K562 (cell line): ENCODE results near the gene MPIG6B. TPM values are rescaled to one million over a fixed set of nuclear protein-coding genes. Genes with fewer than 3 reads are reported as not detected.

Source experiments
- ATAC-seq: fragments of 200-7000 bp; cut with Tn5 transposase; 3 replicates; pipeline ENCODE4 v1.9.1; 2020; ENCODE audit warnings: moderate library complexity
- BruUV-seq: library from RNA; stranded (reverse); fragments of 400-500 nt; replicated peaks from 2 replicates; lab custom pipeline; 2021; lab: Mats Ljungman, UMichigan
- CTCF ChIA-PET: fragments of 300-600 bp; formaldehyde crosslinking; extraction: SDS; loops from one replicate; lab custom pipeline; 2021; ENCODE audit warnings: low intra/inter-chr PET ratio; lab: Yijun Ruan, JAX
- POLR2A ChIA-PET: fragments of 300-600, 350-650 bp; sonication (Branson Sonifier 250); formaldehyde crosslinking; extraction: SDS; loops from one replicate; lab custom pipeline; 2021; ENCODE audit warnings: antibody characterized with exemption, inconsistent platforms; lab: Yijun Ruan, JAX
- DNase-seq, 4 experiments: peaks; one replicate each; pipeline versions ENCODE4 v3.0.0 to v3.0.0-alpha.2; 2011 to 2018; ENCODE audit warnings: low spot score in 3 of 4, mixed read lengths in 3 of 4; ENCODE audit errors: extremely low read depth in 1 of 4
- FAIRE-seq: peaks from 2 replicates; lab custom pipeline; 2011; peaks lifted over from hg19 to GRCh38; lab: Jason Lieb, UNC
- H2AFZ ChIP-seq: 2 replicates; pipeline ENCODE4 v1.6.0; 2011; ENCODE audit warnings: low read depth, low read length, control low read depth, inconsistent platforms
- H3K27ac ChIP-seq: fragments of 200-600 bp; 3 replicates; pipeline ENCODE4 v1.8.0; 2011; ENCODE audit warnings: low read depth, mild to moderate bottlenecking, control low read depth, inconsistent platforms, low read length, moderate library complexity, mixed read lengths; ENCODE audit errors: extremely low read depth
- H3K27me3 ChIP-seq, 2 experiments: fragments of 300-600 bp in 1 of 2; 2 replicates in 1 of 2; 3 replicates in 1 of 2; pipeline versions ENCODE4 v1.6.0 to v1.8.0; 2011; ENCODE audit warnings: inconsistent platforms in 2 of 2, low read length in 2 of 2, mild to moderate bottlenecking in 1 of 2, mixed read lengths in 1 of 2, moderate library complexity in 1 of 2; ENCODE audit not compliant: control insufficient read depth in 2 of 2, insufficient read depth in 2 of 2
- H3K36me3 ChIP-seq: fragments of 300-600 bp; 3 replicates; pipeline ENCODE4 v1.8.0; 2011; ENCODE audit warnings: mild to moderate bottlenecking, low read length, inconsistent platforms; ENCODE audit not compliant: control insufficient read depth, insufficient read depth
- H3K4me1 ChIP-seq, 2 experiments: fragments of 200-600 bp in 1 of 2; replicated peaks in 1 of 2; 2 replicates in 1 of 2; 3 replicates in 1 of 2; pipeline versions ENCODE4 v1.5.1 to v1.8.0; 2011; ENCODE audit warnings: inconsistent platforms in 2 of 2, low read length in 2 of 2, mild to moderate bottlenecking in 1 of 2, mixed read lengths in 1 of 2, moderate library complexity in 1 of 2; ENCODE audit not compliant: control insufficient read depth in 2 of 2, insufficient read depth in 2 of 2
- H3K4me2 ChIP-seq: 2 replicates; pipeline ENCODE4 v1.6.1; 2011; ENCODE audit warnings: low read length, control low read depth, inconsistent platforms, mixed read lengths; ENCODE audit not compliant: insufficient read depth
- H3K4me3 ChIP-seq: fragments of 200-600 bp; sonication (generic), shearing (Covaris generic); 2 replicates; pipeline ENCODE4 v1.5.1; 2016; ENCODE audit warnings: control low read depth, inconsistent platforms
- H3K79me2 ChIP-seq: fragments of 200-600 bp; 3 replicates; pipeline ENCODE4 v1.8.0; 2011; ENCODE audit warnings: low read length, inconsistent platforms; ENCODE audit not compliant: control insufficient read depth, insufficient read depth
- H3K9ac ChIP-seq, 2 experiments: 2 replicates each; pipeline versions ENCODE4 v1.6.0 to v1.6.1; 2011; ENCODE audit warnings: low read depth in 2 of 2, low read length in 2 of 2, control low read depth in 1 of 2, inconsistent platforms in 1 of 2, mild to moderate bottlenecking in 1 of 2, mixed read lengths in 1 of 2; ENCODE audit not compliant: insufficient read depth in 1 of 2
- H3K9me1 ChIP-seq: one replicate; pipeline ENCODE4 v1.6.0; 2011; ENCODE audit warnings: inconsistent platforms, mild to moderate bottlenecking, low read length, moderate library complexity; ENCODE audit not compliant: control insufficient read depth, insufficient read depth
- H3K9me3 ChIP-seq: replicated peaks from 2 replicates; pipeline ENCODE4 v1.5.1; 2011; ENCODE audit warnings: low read depth, low read length, inconsistent platforms; ENCODE audit not compliant: control insufficient read depth, insufficient read depth
- H4K20me1 ChIP-seq: replicated peaks from 2 replicates; pipeline ENCODE4 v1.6.1; 2011; ENCODE audit warnings: low read length, inconsistent platforms, mixed read lengths; ENCODE audit not compliant: control insufficient read depth, insufficient read depth
- CBX2 ChIP-seq: fragments of 200-600 bp; sonication (generic); IDR thresholded peaks from one replicate; pipeline ENCODE4 v1.6.1; 2012; ENCODE audit warnings: mild to moderate bottlenecking, low read length, inconsistent platforms; ENCODE audit not compliant: insufficient read depth, poor library complexity, severe bottlenecking
- HNRNPUL1 ChIP-seq: fragments of 200-400 bp; formaldehyde crosslinking; IDR thresholded peaks from 2 replicates; pipeline ENCODE4 v1.6.1; 2017; ENCODE audit warnings: low read length
- NR0B1 ChIP-seq: fragments of 450-650 bp; IDR thresholded peaks from one replicate; pipeline ENCODE4 v1.6.1; 2018; ENCODE audit warnings: mild to moderate bottlenecking, moderate library complexity; ENCODE audit not compliant: partially characterized antibody
- SLC30A9 ChIP-seq: fragments of 250-450 bp; sonication (Bioruptor Pico); IDR thresholded peaks from 2 replicates; pipeline ENCODE4 v1.8.0; 2022; ENCODE audit warnings: mild to moderate bottlenecking, moderate library complexity
- TRIM25 ChIP-seq: fragments of 450-650 bp; IDR thresholded peaks from 2 replicates; pipeline ENCODE4 v1.7.0; 2016; ENCODE audit warnings: borderline replicate concordance
- ZNF592 ChIP-seq: fragments of 450-650 bp; IDR thresholded peaks from 2 replicates; pipeline ENCODE4 v1.6.1; 2017; ENCODE audit warnings: antibody characterized with exemption, mild to moderate bottlenecking
- ZNF655 ChIP-seq: fragments of 250-450 bp; sonication (Bioruptor Pico); IDR thresholded peaks from 2 replicates; pipeline ENCODE4 v1.5.0; 2021
- ZNF740 ChIP-seq, 3 experiments: fragments of 200-800 bp in 1 of 3; sonication (Bioruptor generic) in 1 of 3; sonication (generic) in 1 of 3; formaldehyde crosslinking in 1 of 3; IDR thresholded peaks; 2 replicates each; pipeline versions ENCODE4 v1.6.1 to v1.8.0; 2016 to 2022; ENCODE audit warnings: mild to moderate bottlenecking in 2 of 3, missing compliant biosample characterization in 2 of 3, missing genetic modification characterization in 2 of 3, missing genetic modification reagents in 1 of 3
- WGBS: fragments of 100-300 bp; shearing (Covaris generic); methylation state at CpG from one replicate; pipeline ENCODE4 v1.1.6; 2016; ENCODE audit warnings: low coverage, mixed read lengths; ENCODE audit not compliant: insufficient coverage; ENCODE audit errors: missing lambda C conversion rate; 5-methylcytosine and 5-hydroxymethylcytosine counted together
- in situ Hi-C: fragments of 300-500 bp; cut with MboI; formaldehyde crosslinking; loops from 4 replicates; pipeline ENCODE4 v1.15.0; 2018; ENCODE audit warnings: inconsistent platforms, mixed read lengths
- intact Hi-C: fragments of 100-400 bp; cut with micrococcal nuclease; formaldehyde crosslinking; loops from 2 replicates; pipeline ENCODE4 v1.14.2; 2022
- polyA plus RNA-seq, 8 experiments: library from polyadenylated mRNA; depleted of rRNA in 4 of 8; stranded (reverse) in 5 of 8; unstranded in 3 of 8; fragments of >200 nt; fragmentation: Nextera tagmentation in 2 of 8; fragmentation: Illumina TruSeq in 1 of 8; extraction: Ambion mirVana in 2 of 8; extraction: Trizol in 1 of 8; gene quantifications; 2 replicates each; pipeline versions ENCODE4 v1.2.1 to v1.2.3, GENCODE V29; 2011 to 2014; ENCODE audit warnings: inconsistent platforms in 1 of 8, missing spikeins in 1 of 8
- total RNA-seq, 7 experiments: library from RNA; depleted of rRNA in 6 of 7; stranded (reverse); fragments of >200 nt in 6 of 7; fragmentation: Illumina TruSeq in 2 of 7; extraction: Trizol in 2 of 7; gene quantifications; 2 replicates each; pipeline versions ENCODE4 v1.2.1 to v1.2.3, GENCODE V29; 2011 to 2021; ENCODE audit warnings: low replicate concordance in 1 of 7

The MPIG6B gene
- total and polyA plus RNA-seq, 9 of the 15 experiments (the other 6 are each of a cell fraction or from before 2014, with no cell fraction given) = 0.11 to 1.2 (median 0.28) TPM; not detected in 1

GRCh38 chr6:31692353-31692752 lies 30.8 kb upstream of the MPIG6B start:
- CTCF ChIA-PET = no interaction called here
- peak overlapping the region in 1 of 2 experiments; percentile 62; a peak in 2 of 4 replicates for H3K9ac ChIP-seq
- no peak overlapping the region for H3K4me2 ChIP-seq
- POLR2A ChIA-PET = interaction anchor here (0.6 to 7.1 kb wide), 15 partner anchors 8 to 223 kb away, joined by 3 to 158 read pairs (median 4); partner anchors contain the start of genes ABHD16A, CLIC1, GPANK1 and HSPA1A
- intact Hi-C loops (no loop called here), in situ Hi-C loops (no loop called here)
- H3K27ac ChIP-seq = peak overlapping the region; percentile 3; the same call in 1 of the 3 replicates
- no peaks in the 10 kb centered on the region for H4K20me1 ChIP-seq
- DNase-seq = no peak
- FAIRE-seq = no peak
- no peak overlapping the region for H3K4me3 ChIP-seq
- H3K79me2 ChIP-seq = 0 out of 3 replicates have a peak, but pooled peaks cover under 1% of the 10 kb centered on the region
- H3K9me1 ChIP-seq = no peaks in the 10 kb centered on the region
- no peak for ATAC-seq
- no TSS peak for BruUV-seq
- no peaks in the 10 kb centered on the region for H3K27me3 ChIP-seq
- 70% methylated on average over 4 of the region's 4 CpGs for WGBS
- H2AFZ ChIP-seq = no peak overlapping the region
- peaks cover 90% of the 10 kb centered on the region for H3K36me3 ChIP-seq
- H3K9me3 ChIP-seq = no peaks in the 10 kb centered on the region
- peaks cover 50 to 52% of the 10 kb centered on the region in 2 experiments for H3K4me1 ChIP-seq
- TF ChIP-seq ZNF740 (CRISPR knock-in tag; IDR thresholded peaks at IDR 0.05) (0 out of 2 replicates have a peak, but pooled peaks have one; percentile 42), ZNF740 (tag; IDR thresholded peaks at IDR 0.05) (0 out of 4 replicates have a peak, but pooled peaks of 1 of the 2 experiments have one; percentile 0), NR0B1 (no peak), HNRNPUL1 (no peak), SLC30A9 (no peak), ZNF655 (CRISPR knock-in tag) (no peak), TRIM25 (no peak), CBX2 (no peak), ZNF592 (0 out of 2 replicates have a peak, but pooled peaks have one; percentile 15)
